HG02852 (cell line): ENCODE measurements around the gene CTAGE15.
A peak's percentile ranks its signal among the peaks of the same experiment; 100 is the strongest.

ENCODE experiments used
- ATAC-seq: cut with Tn5 transposase; IDR thresholded peaks from one replicate; pipeline ENCODE4 v1.9.1; 2021; ENCODE audit warnings: mild to moderate bottlenecking, moderate library complexity; ENCODE audit not compliant: unreplicated experiment

The CTAGE15 gene

DNA sequence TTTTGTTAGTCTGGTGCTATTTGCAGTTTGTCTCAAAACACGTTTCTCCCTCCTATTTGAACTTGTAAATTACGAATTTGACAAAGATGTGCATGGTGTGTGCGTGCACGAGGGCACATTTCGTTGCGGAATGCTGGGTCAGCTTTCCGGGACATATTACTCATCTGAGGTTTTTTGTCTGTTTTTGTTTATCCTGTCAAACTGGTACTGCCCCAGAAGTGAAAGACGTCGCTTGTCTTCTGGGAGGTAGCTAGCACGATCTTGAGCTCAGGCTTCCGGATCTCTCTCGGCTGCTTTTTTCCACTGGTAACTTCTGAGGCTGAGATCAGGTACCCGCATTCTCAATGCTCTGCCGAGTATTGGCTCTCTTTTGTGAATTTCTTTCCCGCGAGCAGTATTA is 49.6 kb downstream of the CTAGE15 start:
- peak; percentile 35 for ATAC-seq

DNA sequence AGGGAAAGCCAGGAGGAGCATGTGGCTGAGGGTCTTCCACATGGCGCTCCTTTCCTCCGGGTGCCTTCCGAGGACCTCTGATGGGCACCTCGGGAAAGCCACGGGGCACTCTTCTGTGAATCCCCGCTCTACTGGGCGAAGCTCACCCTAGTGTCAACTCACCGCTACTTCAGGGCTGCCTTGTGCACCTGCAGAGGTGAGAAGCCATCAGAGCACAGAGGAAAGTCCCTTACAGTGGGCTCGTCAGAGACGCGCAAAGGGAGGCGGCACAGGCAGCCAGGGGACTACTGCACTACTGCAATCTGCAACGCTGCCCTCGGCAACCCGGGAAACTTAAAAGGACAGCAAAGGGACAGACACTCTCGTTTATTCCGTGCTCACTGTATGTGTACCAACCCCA is 50.5 kb downstream of the CTAGE15 start:
- ATAC-seq = peak; percentile 25
